Stimulated activated naive CD8-positive, alpha-beta T cell treated with anti-CD3 and anti-CD28 coated beads, Interleukin-15, Interleukin-2, amounts not matched to agents 100 ng/mL and 50 ng/mL, for 24 hours (primary cell): ENCODE measurements around the gene SPCS2.
"Not testable (repeated sequence)": the region's sequence is repeated elsewhere in the genome, so short reads cannot be mapped to it uniquely, and the experiment has no call there.

Source experiments
- H3K27ac Mint-ChIP-seq: one replicate; pipeline ENCODE4 v1.8.0; 2021; ENCODE audit warnings: mild to moderate bottlenecking, mixed read lengths
- H3K27me3 Mint-ChIP-seq: one replicate; pipeline ENCODE4 v1.8.0; 2021; ENCODE audit warnings: mixed read lengths
- H3K36me3 Mint-ChIP-seq: one replicate; pipeline ENCODE4 v1.8.0; 2021; ENCODE audit warnings: low read depth, mixed read lengths
- H3K4me1 Mint-ChIP-seq: one replicate; pipeline ENCODE4 v1.8.0; 2021; ENCODE audit warnings: low read depth, mixed read lengths
- H3K4me3 Mint-ChIP-seq: one replicate; pipeline ENCODE4 v1.8.0; 2021; ENCODE audit warnings: mild to moderate bottlenecking, mixed read lengths
- H3K9me3 Mint-ChIP-seq: one replicate; pipeline ENCODE4 v1.8.0; 2021; ENCODE audit warnings: mixed read lengths

The SPCS2 gene

GRCh38 chr11:75004215-75004614, 55.1 kb downstream of the SPCS2 start:
- no peak overlapping the region for H3K4me3 Mint-ChIP-seq
- H3K27me3 Mint-ChIP-seq: no peaks in the 10 kb centered on the region
- H3K9me3 Mint-ChIP-seq: no peaks in the 10 kb centered on the region
- H3K36me3 Mint-ChIP-seq: peaks cover 71% of the 10 kb centered on the region
- H3K27ac Mint-ChIP-seq: no peak overlapping the region
- H3K4me1 Mint-ChIP-seq: no peaks in the 10 kb centered on the region

- H3K4me1 Mint-ChIP-seq: no peaks in the 10 kb centered on the region
- no peaks in the 10 kb centered on the region for H3K9me3 Mint-ChIP-seq
- peaks cover 63% of the 10 kb centered on the region for H3K36me3 Mint-ChIP-seq
- no peaks in the 10 kb centered on the region for H3K27me3 Mint-ChIP-seq
- no peak overlapping the region for H3K27ac Mint-ChIP-seq
- H3K4me3 Mint-ChIP-seq: no peak overlapping the region
Measured at GRCh38 chr11:75011357-75011756, 62.3 kb downstream of the SPCS2 start.

DNA sequence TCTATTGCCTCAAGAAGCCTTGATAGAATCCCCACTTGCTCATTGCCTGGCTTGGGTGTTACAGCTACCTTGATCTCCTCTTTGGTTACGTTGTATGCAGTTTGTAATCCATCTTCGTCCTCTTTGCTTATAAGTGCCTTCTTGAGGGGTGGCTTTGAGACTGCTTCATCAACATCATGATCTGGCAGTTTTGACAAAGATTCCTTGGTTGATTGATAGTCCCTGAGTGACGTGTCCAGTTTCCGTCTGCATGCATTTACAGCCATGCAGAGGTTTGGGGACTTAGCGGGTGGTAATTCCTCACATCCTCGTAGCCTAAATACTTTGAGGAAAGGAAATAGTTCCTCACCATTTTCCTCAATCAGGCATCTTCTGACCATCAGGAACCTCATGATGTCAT, 62.8 kb downstream of the SPCS2 start:
- no peaks in the 10 kb centered on the region for H3K9me3 Mint-ChIP-seq
- no peak overlapping the region for H3K27ac Mint-ChIP-seq
- H3K27me3 Mint-ChIP-seq: no peaks in the 10 kb centered on the region
- H3K4me1 Mint-ChIP-seq: no peaks in the 10 kb centered on the region
- peaks cover 58% of the 10 kb centered on the region for H3K36me3 Mint-ChIP-seq
- H3K4me3 Mint-ChIP-seq: no peak overlapping the region

DNA sequence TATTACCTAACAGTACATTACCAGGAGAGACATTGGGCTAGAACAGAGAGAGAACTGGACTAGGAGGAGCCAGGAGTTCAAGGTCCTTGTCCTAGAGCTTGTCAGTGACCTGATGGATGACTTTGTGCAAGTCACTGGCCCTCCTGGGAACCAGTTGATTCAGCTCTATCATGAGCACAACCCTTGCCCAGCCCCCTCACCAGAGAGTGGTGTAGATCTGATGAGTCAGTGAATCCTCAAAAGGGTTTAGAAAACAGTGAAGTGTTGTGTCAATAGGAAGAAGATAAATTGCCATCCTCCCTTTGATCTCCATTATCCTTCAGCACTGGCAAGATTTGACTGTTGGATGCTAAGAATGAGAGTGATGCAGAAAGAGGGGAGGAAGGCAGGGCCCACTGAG, 64.0 kb downstream of the SPCS2 start:
- Mint-ChIP-seq H3K27me3 (no peaks in the 10 kb centered on the region), H3K4me3 (no peak overlapping the region), H3K27ac (no peak overlapping the region), H3K9me3 (no peaks in the 10 kb centered on the region), H3K36me3 (peaks cover 50% of the 10 kb centered on the region), H3K4me1 (no peaks in the 10 kb centered on the region)

GRCh38 chr11:75014129-75014528, 65.1 kb downstream of the SPCS2 start:
- no peaks in the 10 kb centered on the region for H3K27me3 Mint-ChIP-seq
- no peaks in the 10 kb centered on the region for H3K9me3 Mint-ChIP-seq
- no peak overlapping the region for H3K4me3 Mint-ChIP-seq
- H3K4me1 Mint-ChIP-seq: no peaks in the 10 kb centered on the region
- peaks cover 50% of the 10 kb centered on the region for H3K36me3 Mint-ChIP-seq
- no peak overlapping the region for H3K27ac Mint-ChIP-seq

DNA sequence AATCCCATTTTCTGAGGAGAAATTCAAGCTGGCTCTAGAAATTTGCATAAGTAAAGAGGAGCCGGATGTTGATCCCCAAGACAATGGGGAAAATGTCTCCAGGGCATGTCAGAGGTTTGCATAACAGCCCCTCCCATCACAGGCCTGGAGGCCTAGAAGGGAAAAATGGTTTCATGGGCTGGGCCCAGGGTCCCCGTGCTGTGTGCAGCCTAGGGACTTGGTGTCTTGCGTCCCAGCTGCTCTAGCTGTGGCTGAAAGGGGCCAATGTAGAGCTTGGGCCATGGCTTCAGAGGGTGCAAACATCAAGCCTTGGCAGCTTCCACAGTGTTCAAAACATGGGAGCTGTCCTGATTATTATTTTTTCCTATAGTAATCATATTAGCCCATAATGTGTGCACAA, 70.1 kb downstream of the SPCS2 start:
- not testable (repeated sequence) for H3K4me1 Mint-ChIP-seq, H3K4me3 Mint-ChIP-seq, H3K27ac Mint-ChIP-seq

DNA sequence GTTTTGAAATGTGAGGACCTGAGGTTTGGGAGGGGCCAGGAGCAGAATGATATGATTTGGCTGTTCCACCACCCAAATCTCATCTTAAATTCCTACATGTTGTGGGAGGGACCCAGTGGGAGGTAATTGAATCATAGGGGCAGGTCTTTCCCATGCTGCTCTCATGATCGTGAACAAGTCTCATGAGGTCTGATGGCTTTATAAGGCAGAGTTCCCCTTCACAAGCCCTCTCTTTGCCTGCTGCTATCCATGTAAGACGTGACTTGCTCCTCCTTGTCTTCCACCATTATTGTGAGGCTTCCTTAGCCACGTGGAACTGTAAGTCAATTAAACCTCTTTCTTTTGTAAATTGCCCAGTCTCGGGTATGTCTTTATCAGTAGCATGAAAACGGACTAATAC, 71.3 kb downstream of the SPCS2 start:
- not testable (repeated sequence) for H3K9me3 Mint-ChIP-seq, H3K36me3 Mint-ChIP-seq, H3K4me3 Mint-ChIP-seq, H3K4me1 Mint-ChIP-seq, H3K27me3 Mint-ChIP-seq, H3K27ac Mint-ChIP-seq

More for the DNA sequence above, 70.1 kb downstream of the SPCS2 start:
- peaks cover 14% of the 10 kb centered on the region for H3K36me3 Mint-ChIP-seq
- not testable (repeated sequence) for H3K27me3 Mint-ChIP-seq, H3K9me3 Mint-ChIP-seq

- no peaks in the 10 kb centered on the region for H3K27me3 Mint-ChIP-seq
- no peaks in the 10 kb centered on the region for H3K4me1 Mint-ChIP-seq
- no peak overlapping the region for H3K4me3 Mint-ChIP-seq
Measured at GRCh38 chr11:75022296-75022695, 73.2 kb downstream of the SPCS2 start.

DNA sequence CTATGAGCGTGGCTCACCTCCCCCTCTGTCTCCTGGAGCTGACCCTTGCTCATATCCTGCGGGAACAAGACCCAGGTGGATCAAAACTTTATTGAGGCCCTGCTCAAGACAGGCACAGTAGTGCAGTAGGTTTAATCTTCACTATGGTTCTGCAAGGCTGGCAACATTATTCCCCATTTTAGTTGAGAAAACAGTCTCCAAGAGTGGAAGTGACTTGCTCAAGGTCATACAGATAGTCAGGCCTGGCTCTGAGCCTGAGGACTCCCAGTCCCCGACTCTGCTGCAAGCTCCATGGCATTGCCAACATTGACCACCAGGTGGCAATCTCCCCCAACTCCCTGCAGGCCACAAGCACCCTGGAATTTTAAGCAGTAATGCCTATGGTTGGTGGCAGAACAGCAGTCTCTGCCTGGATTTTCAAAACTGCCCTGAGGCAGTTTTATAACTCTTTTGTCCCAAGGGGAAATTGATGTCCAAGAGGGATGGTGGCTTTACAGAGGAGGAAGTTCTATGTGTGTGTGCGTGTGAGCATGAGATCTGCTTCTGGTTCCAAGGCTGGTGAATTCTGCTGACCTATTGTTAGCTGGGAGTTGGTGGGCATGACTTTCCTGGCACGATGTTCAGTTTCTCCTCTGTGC, 73.8 kb downstream of the SPCS2 start:
- Mint-ChIP-seq H3K4me3 (no peak overlapping the region), H3K36me3 (peaks cover 9% of the 10 kb centered on the region), H3K9me3 (no peaks in the 10 kb centered on the region), H3K27me3 (no peaks in the 10 kb centered on the region), H3K27ac (no peak overlapping the region), H3K4me1 (no peaks in the 10 kb centered on the region)

More at GRCh38 chr11:75022296-75022695, 73.2 kb downstream of the SPCS2 start:
- Mint-ChIP-seq H3K36me3 (peaks cover 9% of the 10 kb centered on the region), H3K9me3 (no peaks in the 10 kb centered on the region), H3K27ac (no peak overlapping the region)

GRCh38 chr11:75023446-75024067, 74.5 kb downstream of the SPCS2 start:
- Mint-ChIP-seq H3K4me1 (no peaks in the 10 kb centered on the region), H3K36me3 (peaks cover 5% of the 10 kb centered on the region), H3K27ac (no peak overlapping the region), H3K9me3 (no peaks in the 10 kb centered on the region), H3K4me3 (no peak overlapping the region), H3K27me3 (no peaks in the 10 kb centered on the region)

GRCh38 chr11:75024068-75024449, 75.0 kb downstream of the SPCS2 start:
- H3K27ac Mint-ChIP-seq: no peak overlapping the region
- no peaks in the 10 kb centered on the region for H3K36me3 Mint-ChIP-seq
- no peak overlapping the region for H3K4me3 Mint-ChIP-seq
- no peaks in the 10 kb centered on the region for H3K4me1 Mint-ChIP-seq
- no peaks in the 10 kb centered on the region for H3K9me3 Mint-ChIP-seq
- no peaks in the 10 kb centered on the region for H3K27me3 Mint-ChIP-seq

GRCh38 chr11:75024764-75025211, 75.7 kb downstream of the SPCS2 start:
- Mint-ChIP-seq H3K27ac (no peak overlapping the region), H3K36me3 (no peaks in the 10 kb centered on the region), H3K4me3 (no peak overlapping the region), H3K9me3 (no peaks in the 10 kb centered on the region), H3K4me1 (no peaks in the 10 kb centered on the region), H3K27me3 (no peaks in the 10 kb centered on the region)

GRCh38 chr11:75025561-75025960, 76.5 kb downstream of the SPCS2 start:
- Mint-ChIP-seq H3K36me3 (no peaks in the 10 kb centered on the region), H3K9me3 (no peaks in the 10 kb centered on the region), H3K27ac (no peak overlapping the region), H3K27me3 (no peaks in the 10 kb centered on the region), H3K4me1 (no peaks in the 10 kb centered on the region), H3K4me3 (no peak overlapping the region)

DNA sequence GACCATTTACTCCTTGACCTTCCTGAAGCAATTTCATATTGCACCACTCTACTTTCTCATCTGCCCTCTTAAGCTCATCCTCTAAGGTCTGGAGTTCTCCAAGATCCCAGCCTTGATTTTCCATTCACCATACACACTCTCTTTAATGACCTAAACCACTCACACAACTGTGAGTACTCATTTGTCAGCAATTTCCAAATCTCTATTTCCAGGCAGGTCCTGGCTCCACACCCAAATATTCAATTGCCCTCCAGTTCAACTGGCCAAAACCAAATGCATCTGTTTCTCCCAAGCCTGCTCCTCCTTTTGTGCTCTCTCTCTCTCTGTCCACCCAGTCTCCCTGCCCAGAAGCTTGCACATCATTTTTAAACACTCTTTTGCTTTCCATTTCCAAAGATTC, 79.3 kb downstream of the SPCS2 start:
- H3K36me3 Mint-ChIP-seq: no peaks in the 10 kb centered on the region
- no peaks in the 10 kb centered on the region for H3K27me3 Mint-ChIP-seq
- H3K4me3 Mint-ChIP-seq: no peak overlapping the region
- no peaks in the 10 kb centered on the region for H3K9me3 Mint-ChIP-seq
- H3K4me1 Mint-ChIP-seq: no peaks in the 10 kb centered on the region
- H3K27ac Mint-ChIP-seq: no peak overlapping the region
